ENCODE measurements around the gene PPM1L. TPM values are rescaled to one million over a fixed set of nuclear protein-coding genes. Genes with fewer than 3 reads are reported as not detected.

PPM1L gene
- total and polyA plus RNA-seq, 10 of the 15 experiments (the other 5 are each of a cell fraction or from before 2014, with no cell fraction given), result under 0.01 to 0.33 (median 0.06) TPM; not detected in 1

DNA sequence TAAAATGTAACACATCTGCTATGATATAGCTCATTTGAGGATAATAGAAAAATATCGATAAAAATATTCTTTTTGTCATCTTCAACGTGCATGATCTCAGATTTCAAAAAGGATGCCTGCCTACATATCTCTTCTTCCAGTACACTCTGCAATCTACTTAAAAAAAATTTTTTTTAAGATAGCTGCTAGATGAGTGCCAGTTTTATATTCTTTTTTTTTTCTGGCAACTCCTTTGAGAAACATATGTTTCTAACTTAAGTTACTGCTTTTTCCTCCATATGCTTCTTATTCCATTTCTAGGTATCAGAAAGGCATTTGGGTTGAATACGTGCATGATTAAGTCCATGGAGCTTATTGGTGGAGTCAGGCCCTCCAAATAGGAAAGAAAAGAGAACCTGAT is 160.4 kb downstream of the PPM1L start:
- ATAC-seq (no peak), DNase-seq (ENCODE audit: low read depth, low spot score) (no peak), FAIRE-seq (no peak)
- 59% methylated on average over 3 of the region's 3 CpGs for WGBS (ENCODE audit: insufficient coverage, insufficient replicate concordance, low lambda C conversion rate, missing lambda C conversion rate)
- Histone ChIP-seq H4K20me1 (ENCODE audit: control insufficient read depth, insufficient read depth) (no peaks in the 10 kb centered on the region), H3K27ac (ENCODE audit: control insufficient read depth, insufficient read depth) (no peak overlapping the region), H3K36me3 (ENCODE audit: control insufficient read depth in 2 of 2, insufficient read depth in 2 of 2, low read length in 1 of 2) (no peaks in the 10 kb centered on the region), H3K4me2 (ENCODE audit: control insufficient read depth, insufficient read depth) (no peak overlapping the region), H2AFZ (ENCODE audit: control insufficient read depth, low read depth, low read length) (no peak overlapping the region), H3K9ac (ENCODE audit: control insufficient read depth, insufficient read depth, low read length) (no peak overlapping the region), H3K9me3 (replicated peaks; ENCODE audit: control insufficient read depth, insufficient read depth, low read length) (no peaks in the 10 kb centered on the region), H3K27me3 (replicated peaks in 1 of 2; ENCODE audit: control insufficient read depth in 2 of 2, insufficient read depth in 2 of 2, low read length in 1 of 2) (no peaks in the 10 kb centered on the region), H3K4me1 (ENCODE audit: control insufficient read depth, insufficient read depth, low read length) (no peaks in the 10 kb centered on the region), H3K4me3 (no peak overlapping the region), H3K79me2 (ENCODE audit: control insufficient read depth, insufficient read depth, low read length) (no peaks in the 10 kb centered on the region)
- SMC1A ChIA-PET (ENCODE audit: uncharacterized antibody, unreplicated experiment), result interaction anchor here (0.9 to 1.1 kb wide), 2 partner anchors 25 to 28 kb away, joined by 3 to 4 read pairs; no protein-coding TSS in a partner anchor
- no TSS peak for BruUV-seq (replicated peaks)
- POLR2A ChIA-PET, result no interaction called here
- intact Hi-C loops (cut with micrococcal nuclease; ENCODE audit: unreplicated experiment) (no loop called here), in situ Hi-C loops (cut with MboI) (no loop called here)
- no peak for TF ChIP-seq GABPA (IDR thresholded peaks at IDR 0.05; ENCODE audit: low read depth)
- TF ChIP-seq, protein P1, sequence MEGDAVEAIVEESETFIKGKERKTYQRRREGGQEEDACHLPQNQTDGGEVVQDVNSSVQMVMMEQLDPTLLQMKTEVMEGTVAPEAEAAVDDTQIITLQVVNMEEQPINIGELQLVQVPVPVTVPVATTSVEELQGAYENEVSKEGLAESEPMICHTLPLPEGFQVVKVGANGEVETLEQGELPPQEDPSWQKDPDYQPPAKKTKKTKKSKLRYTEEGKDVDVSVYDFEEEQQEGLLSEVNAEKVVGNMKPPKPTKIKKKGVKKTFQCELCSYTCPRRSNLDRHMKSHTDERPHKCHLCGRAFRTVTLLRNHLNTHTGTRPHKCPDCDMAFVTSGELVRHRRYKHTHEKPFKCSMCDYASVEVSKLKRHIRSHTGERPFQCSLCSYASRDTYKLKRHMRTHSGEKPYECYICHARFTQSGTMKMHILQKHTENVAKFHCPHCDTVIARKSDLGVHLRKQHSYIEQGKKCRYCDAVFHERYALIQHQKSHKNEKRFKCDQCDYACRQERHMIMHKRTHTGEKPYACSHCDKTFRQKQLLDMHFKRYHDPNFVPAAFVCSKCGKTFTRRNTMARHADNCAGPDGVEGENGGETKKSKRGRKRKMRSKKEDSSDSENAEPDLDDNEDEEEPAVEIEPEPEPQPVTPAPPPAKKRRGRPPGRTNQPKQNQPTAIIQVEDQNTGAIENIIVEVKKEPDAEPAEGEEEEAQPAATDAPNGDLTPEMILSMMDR (IDR thresholded peaks at IDR 0.05 in 2 of 3, conservative IDR thresholded peaks at IDR 0.05 in 1 of 3; ENCODE audit: control insufficient read depth in 2 of 3, extremely low read depth in 1 of 3, insufficient read depth in 1 of 3, low read depth in 3 of 3, low read length in 3 of 3), result no peak
- TF ChIP-seq, protein P2, sequence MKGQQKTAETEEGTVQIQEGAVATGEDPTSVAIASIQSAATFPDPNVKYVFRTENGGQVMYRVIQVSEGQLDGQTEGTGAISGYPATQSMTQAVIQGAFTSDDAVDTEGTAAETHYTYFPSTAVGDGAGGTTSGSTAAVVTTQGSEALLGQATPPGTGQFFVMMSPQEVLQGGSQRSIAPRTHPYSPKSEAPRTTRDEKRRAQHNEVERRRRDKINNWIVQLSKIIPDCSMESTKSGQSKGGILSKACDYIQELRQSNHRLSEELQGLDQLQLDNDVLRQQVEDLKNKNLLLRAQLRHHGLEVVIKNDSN (IDR thresholded peaks at IDR 0.05; ENCODE audit: borderline replicate concordance, extremely low read length, insufficient read depth, low read depth, low read length), result no peak
- no peak for TF ChIP-seq IKZF1 (conservative IDR thresholded peaks at IDR 0.05)
- no peak for TF ChIP-seq POU2F2 (IDR thresholded peaks at IDR 0.05; ENCODE audit: borderline replicate concordance, low read depth, low read length)
- no peak for TF ChIP-seq SMAD5 (IDR thresholded peaks at IDR 0.05; ENCODE audit: low read depth)
- no peak for TF ChIP-seq CREB1 (IDR thresholded peaks at IDR 0.05; ENCODE audit: low read depth)
- no peak for TF ChIP-seq CHD4 (IDR thresholded peaks at IDR 0.05)
- no peak for TF ChIP-seq PML (IDR thresholded peaks at IDR 0.05; ENCODE audit: low read length)
- TF ChIP-seq, protein P3, sequence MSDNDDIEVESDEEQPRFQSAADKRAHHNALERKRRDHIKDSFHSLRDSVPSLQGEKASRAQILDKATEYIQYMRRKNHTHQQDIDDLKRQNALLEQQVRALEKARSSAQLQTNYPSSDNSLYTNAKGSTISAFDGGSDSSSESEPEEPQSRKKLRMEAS (IDR thresholded peaks at IDR 0.05; ENCODE audit: low read depth, low read length), result no peak
- TF ChIP-seq SUZ12 (IDR thresholded peaks at IDR 0.05; ENCODE audit: unreplicated experiment), result no peak
- no peak for TF ChIP-seq ZNF24 (IDR thresholded peaks at IDR 0.05)
- TF ChIP-seq, protein P4, sequence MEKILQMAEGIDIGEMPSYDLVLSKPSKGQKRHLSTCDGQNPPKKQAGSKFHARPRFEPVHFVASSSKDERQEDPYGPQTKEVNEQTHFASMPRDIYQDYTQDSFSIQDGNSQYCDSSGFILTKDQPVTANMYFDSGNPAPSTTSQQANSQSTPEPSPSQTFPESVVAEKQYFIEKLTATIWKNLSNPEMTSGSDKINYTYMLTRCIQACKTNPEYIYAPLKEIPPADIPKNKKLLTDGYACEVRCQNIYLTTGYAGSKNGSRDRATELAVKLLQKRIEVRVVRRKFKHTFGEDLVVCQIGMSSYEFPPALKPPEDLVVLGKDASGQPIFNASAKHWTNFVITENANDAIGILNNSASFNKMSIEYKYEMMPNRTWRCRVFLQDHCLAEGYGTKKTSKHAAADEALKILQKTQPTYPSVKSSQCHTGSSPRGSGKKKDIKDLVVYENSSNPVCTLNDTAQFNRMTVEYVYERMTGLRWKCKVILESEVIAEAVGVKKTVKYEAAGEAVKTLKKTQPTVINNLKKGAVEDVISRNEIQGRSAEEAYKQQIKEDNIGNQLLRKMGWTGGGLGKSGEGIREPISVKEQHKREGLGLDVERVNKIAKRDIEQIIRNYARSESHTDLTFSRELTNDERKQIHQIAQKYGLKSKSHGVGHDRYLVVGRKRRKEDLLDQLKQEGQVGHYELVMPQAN (conservative IDR thresholded peaks at IDR 0.05), result no peak
- TF ChIP-seq HDGF (IDR thresholded peaks at IDR 0.05), result no peak
- no peak for TF ChIP-seq NFXL1 (IDR thresholded peaks at IDR 0.05; ENCODE audit: borderline replicate concordance)
- TF ChIP-seq, protein P5, sequence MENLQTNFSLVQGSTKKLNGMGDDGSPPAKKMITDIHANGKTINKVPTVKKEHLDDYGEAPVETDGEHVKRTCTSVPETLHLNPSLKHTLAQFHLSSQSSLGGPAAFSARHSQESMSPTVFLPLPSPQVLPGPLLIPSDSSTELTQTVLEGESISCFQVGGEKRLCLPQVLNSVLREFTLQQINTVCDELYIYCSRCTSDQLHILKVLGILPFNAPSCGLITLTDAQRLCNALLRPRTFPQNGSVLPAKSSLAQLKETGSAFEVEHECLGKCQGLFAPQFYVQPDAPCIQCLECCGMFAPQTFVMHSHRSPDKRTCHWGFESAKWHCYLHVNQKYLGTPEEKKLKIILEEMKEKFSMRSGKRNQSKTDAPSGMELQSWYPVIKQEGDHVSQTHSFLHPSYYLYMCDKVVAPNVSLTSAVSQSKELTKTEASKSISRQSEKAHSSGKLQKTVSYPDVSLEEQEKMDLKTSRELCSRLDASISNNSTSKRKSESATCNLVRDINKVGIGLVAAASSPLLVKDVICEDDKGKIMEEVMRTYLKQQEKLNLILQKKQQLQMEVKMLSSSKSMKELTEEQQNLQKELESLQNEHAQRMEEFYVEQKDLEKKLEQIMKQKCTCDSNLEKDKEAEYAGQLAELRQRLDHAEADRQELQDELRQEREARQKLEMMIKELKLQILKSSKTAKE (IDR thresholded peaks at IDR 0.05; ENCODE audit: low read depth, poor library complexity, severe bottlenecking), result no peak
- CTCF ChIA-PET, result interaction anchor here (0.9 to 1.9 kb wide), 2 partner anchors 11 to 25 kb away, joined by 5 to 6 read pairs; no protein-coding TSS in a partner anchor
- RAD21 ChIA-PET (ENCODE audit: unreplicated experiment), result no interaction called here

Data from GM12878 (cell line).